ENCODE measurements around the gene ZBTB46.

DNA sequence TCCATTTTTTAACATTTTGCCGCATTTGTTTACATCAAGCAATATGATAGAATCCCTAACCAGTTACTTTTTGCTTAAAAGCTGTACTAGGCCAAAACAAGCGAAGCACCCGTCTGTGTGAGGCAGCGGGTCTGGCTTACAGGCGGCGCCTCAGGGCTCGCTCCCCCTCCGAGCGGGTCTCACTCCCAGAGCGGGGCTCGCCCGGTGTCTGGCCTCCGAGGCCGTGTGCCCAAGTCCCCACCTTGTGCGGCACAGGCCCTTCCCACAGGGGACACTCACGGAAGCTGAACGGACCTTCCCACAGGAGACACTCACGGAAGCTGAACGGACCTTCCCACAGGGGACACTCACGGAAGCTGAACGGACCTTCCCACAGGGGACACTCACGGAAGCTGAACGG is 23.4 kb downstream of the ZBTB46 start:
- no peak for TF ChIP-seq CTCF (IDR thresholded peaks at IDR 0.05)
- no peak for TF ChIP-seq POLR2A (IDR thresholded peaks at IDR 0.05)

Data from thyroid gland (tissue), 4 donors.